Measurements from ENCODE around the gene ZSWIM8. TPM values are rescaled to one million over a fixed set of nuclear protein-coding genes. Genes with fewer than 3 reads are reported as not detected.

Gene ZSWIM8
- polyA plus RNA-seq, 2 of the 4 experiments (the other 2 are of a cell fraction), result 24.3 to 44.5 TPM

GRCh38 chr10:73796766-73797165 is 11.4 kb downstream of the ZSWIM8 start:
- 88% methylated on average over 5 of the region's 5 CpGs for WGBS (ENCODE audit: missing lambda C conversion rate)
- H3K4me3 ChIP-seq, result no peak overlapping the region
- ATAC-seq (no peak), DNase-seq (ENCODE audit: low read depth in 1 of 2, low spot score in 1 of 2) (no peak), FAIRE-seq (no peak)
- TF ChIP-seq GATA3 (IDR thresholded peaks at IDR 0.05; ENCODE audit: borderline replicate concordance) (no peak), MYC (IDR thresholded peaks at IDR 0.05; ENCODE audit: borderline replicate concordance, low read length) (no peak), CHD4 (IDR thresholded peaks at IDR 0.05; ENCODE audit: borderline replicate concordance) (no peak), HMGXB4 (CRISPR knock-in tag; IDR thresholded peaks at IDR 0.05; ENCODE audit: borderline replicate concordance) (no peak), EHF (CRISPR knock-in tag; IDR thresholded peaks at IDR 0.05) (no peak), HOXB13 (CRISPR knock-in tag; IDR thresholded peaks at IDR 0.05; ENCODE audit: low read depth) (no peak), RNF2 (IDR thresholded peaks at IDR 0.05; ENCODE audit: borderline replicate concordance, low read depth) (no peak), BCL3 (IDR thresholded peaks at IDR 0.05) (no peak), NR3C1 (IDR thresholded peaks at IDR 0.05) (no peak), CBX8 (IDR thresholded peaks at IDR 0.05) (no peak), REST (IDR thresholded peaks at IDR 0.05) (no peak), RARB (CRISPR knock-in tag; IDR thresholded peaks at IDR 0.05) (no peak), POLR2AphosphoS2 (conservative IDR thresholded peaks at IDR 0.05; ENCODE audit: low read length) (no peak), FOSL2 (IDR thresholded peaks at IDR 0.05) (no peak), FOSL2 (CRISPR knock-in tag; IDR thresholded peaks at IDR 0.05) (no peak), ATOH8 (CRISPR knock-in tag; IDR thresholded peaks at IDR 0.05; ENCODE audit: low read depth) (no peak), NPAS2 (CRISPR knock-in tag; IDR thresholded peaks at IDR 0.05; ENCODE audit: borderline replicate concordance) (no peak), PHF8 (IDR thresholded peaks at IDR 0.05; ENCODE audit: borderline replicate concordance, low read depth) (no peak), HDAC2 (IDR thresholded peaks at IDR 0.05) (no peak), TFCP2L1 (CRISPR knock-in tag; IDR thresholded peaks at IDR 0.05) (no peak)
- no peaks in the 10 kb centered on the region for H3K9me3 ChIP-seq
- H3K4me1 ChIP-seq, result no peaks in the 10 kb centered on the region
- POLR2A ChIA-PET, result no interaction called here
- CTCF ChIA-PET, result interaction anchor here (1.0 kb wide), 1 partner anchor 28 kb away, joined by 3 read pairs; no protein-coding TSS in a partner anchor
- H3K4me2 ChIP-seq, result no peak overlapping the region
- no peak overlapping the region for H3K27ac ChIP-seq
